SK-N-SH treated with all-trans-retinoic acid at 6 μM for 48 hours (cell line): ENCODE data around the gene CHMP2A.

Experiments used
- ARNTL ChIP-seq: fragments of 450-650 bp; formaldehyde crosslinking; IDR thresholded peaks from 2 replicates; pipeline ENCODE4 v1.5.0; 2020; ENCODE audit warnings: low read depth, mild to moderate bottlenecking, moderate library complexity, borderline replicate concordance
- BACH2 ChIP-seq: fragments of 250-450 bp; sonication (Bioruptor Pico); IDR thresholded peaks from 2 replicates; pipeline ENCODE4 v1.9.0; 2021; ENCODE audit warnings: mild to moderate bottlenecking, borderline replicate concordance
- CSDC2 ChIP-seq: fragments of 250-450 bp; sonication (Bioruptor Pico); IDR thresholded peaks from 2 replicates; pipeline ENCODE4 v1.5.0; 2020; ENCODE audit warnings: mild to moderate bottlenecking, moderate library complexity
- CSRNP3 ChIP-seq: fragments of 250-450 bp; sonication (Bioruptor Pico); IDR thresholded peaks from 2 replicates; pipeline ENCODE4 v1.5.1; 2021; ENCODE audit warnings: mild to moderate bottlenecking, moderate library complexity
- ESRRG ChIP-seq: fragments of 250-450 bp; sonication (Bioruptor Pico); IDR thresholded peaks from 2 replicates; pipeline ENCODE4 v1.6.1; 2021; ENCODE audit warnings: mild to moderate bottlenecking
- ISL1 ChIP-seq: fragments of 250-450 bp; sonication (Bioruptor Pico); IDR thresholded peaks from 2 replicates; pipeline ENCODE4 v2.1.2; 2022; ENCODE audit warnings: mild to moderate bottlenecking, moderate library complexity
- PATZ1 ChIP-seq: fragments of 250-450 bp; sonication (Bioruptor Pico); IDR thresholded peaks from 2 replicates; pipeline ENCODE4 v1.8.0; 2020; ENCODE audit warnings: mild to moderate bottlenecking, moderate library complexity, borderline replicate concordance
- RARB ChIP-seq: fragments of 250-450 bp; sonication (Bioruptor Pico); IDR thresholded peaks from 2 replicates; pipeline ENCODE4 v1.8.0; 2021; ENCODE audit warnings: mild to moderate bottlenecking, moderate library complexity
- TCF4 ChIP-seq: fragments of 250-450 bp; sonication (Bioruptor Pico); IDR thresholded peaks from 2 replicates; pipeline ENCODE4 v1.8.0; 2021; ENCODE audit warnings: mild to moderate bottlenecking, moderate library complexity, borderline replicate concordance
- ZNF8 ChIP-seq: fragments of 450-650 bp; formaldehyde crosslinking; IDR thresholded peaks from 2 replicates; pipeline ENCODE4 v1.5.0; 2020; ENCODE audit warnings: mild to moderate bottlenecking, moderate library complexity
- TF ChIP-seq, protein P1 (sequence below): fragments of 250-450 bp; sonication (Bioruptor Pico); IDR thresholded peaks from 2 replicates; pipeline ENCODE4 v1.5.0; 2020; ENCODE audit warnings: mild to moderate bottlenecking, moderate library complexity

DNA sequence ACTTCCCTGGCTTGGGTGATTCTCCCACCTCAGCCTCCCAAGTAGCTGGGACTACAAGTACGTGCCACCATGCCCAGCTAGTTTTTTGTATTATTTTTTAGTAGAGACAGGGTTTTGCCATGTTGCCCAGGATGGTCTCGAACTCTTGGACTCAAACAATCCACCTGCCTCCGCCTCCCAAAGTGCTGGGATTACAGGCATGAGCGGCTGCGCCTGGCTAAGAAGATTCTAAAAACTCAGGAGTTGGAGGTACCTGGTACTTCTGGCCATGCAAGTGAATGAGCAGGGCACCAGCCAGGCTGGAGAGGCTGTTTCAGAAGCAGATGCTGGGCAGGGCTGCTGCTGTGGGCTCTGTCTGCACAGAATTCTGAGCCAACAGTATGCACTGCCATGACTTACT, 12.1 kb upstream of the CHMP2A start:
- no peak for TF ChIP-seq TCF4 (CRISPR knock-in tag)
- TF ChIP-seq CSDC2: no peak
- TF ChIP-seq ZNF8 (CRISPR knock-in tag): no peak
- no peak for TF ChIP-seq BACH2 (CRISPR knock-in tag)
- TF ChIP-seq ISL1: no peak
- TF ChIP-seq CSRNP3: no peak
- TF ChIP-seq ARNTL: no peak
- TF ChIP-seq, protein P1, sequence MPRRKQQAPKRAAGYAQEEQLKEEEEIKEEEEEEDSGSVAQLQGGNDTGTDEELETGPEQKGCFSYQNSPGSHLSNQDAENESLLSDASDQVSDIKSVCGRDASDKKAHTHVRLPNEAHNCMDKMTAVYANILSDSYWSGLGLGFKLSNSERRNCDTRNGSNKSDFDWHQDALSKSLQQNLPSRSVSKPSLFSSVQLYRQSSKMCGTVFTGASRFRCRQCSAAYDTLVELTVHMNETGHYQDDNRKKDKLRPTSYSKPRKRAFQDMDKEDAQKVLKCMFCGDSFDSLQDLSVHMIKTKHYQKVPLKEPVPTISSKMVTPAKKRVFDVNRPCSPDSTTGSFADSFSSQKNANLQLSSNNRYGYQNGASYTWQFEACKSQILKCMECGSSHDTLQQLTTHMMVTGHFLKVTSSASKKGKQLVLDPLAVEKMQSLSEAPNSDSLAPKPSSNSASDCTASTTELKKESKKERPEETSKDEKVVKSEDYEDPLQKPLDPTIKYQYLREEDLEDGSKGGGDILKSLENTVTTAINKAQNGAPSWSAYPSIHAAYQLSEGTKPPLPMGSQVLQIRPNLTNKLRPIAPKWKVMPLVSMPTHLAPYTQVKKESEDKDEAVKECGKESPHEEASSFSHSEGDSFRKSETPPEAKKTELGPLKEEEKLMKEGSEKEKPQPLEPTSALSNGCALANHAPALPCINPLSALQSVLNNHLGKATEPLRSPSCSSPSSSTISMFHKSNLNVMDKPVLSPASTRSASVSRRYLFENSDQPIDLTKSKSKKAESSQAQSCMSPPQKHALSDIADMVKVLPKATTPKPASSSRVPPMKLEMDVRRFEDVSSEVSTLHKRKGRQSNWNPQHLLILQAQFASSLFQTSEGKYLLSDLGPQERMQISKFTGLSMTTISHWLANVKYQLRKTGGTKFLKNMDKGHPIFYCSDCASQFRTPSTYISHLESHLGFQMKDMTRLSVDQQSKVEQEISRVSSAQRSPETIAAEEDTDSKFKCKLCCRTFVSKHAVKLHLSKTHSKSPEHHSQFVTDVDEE (CRISPR knock-in tag): no peak
- no peak for TF ChIP-seq RARB (CRISPR knock-in tag)
- no peak for TF ChIP-seq ESRRG (CRISPR knock-in tag)
- no peak for TF ChIP-seq PATZ1 (CRISPR knock-in tag)
